K562 (cell line): Measurements from ENCODE around the gene GPR3. TPM values are rescaled to one million over a fixed set of nuclear protein-coding genes. Genes with fewer than 3 reads are reported as not detected.

ENCODE experiments used
- CEBPG ChIP-seq, 3 experiments: fragments of 200-800 bp in 1 of 3; sonication (Bioruptor generic) in 1 of 3; sonication (generic) in 1 of 3; formaldehyde crosslinking in 1 of 3; IDR thresholded peaks in 2 of 3; conservative IDR thresholded peaks in 1 of 3; 2 replicates each; pipeline versions ENCODE4 v1.6.1 to v1.8.0; 2016 to 2022; ENCODE audit warnings: missing compliant biosample characterization in 2 of 3, missing genetic modification characterization in 2 of 3, mild to moderate bottlenecking in 1 of 3, missing genetic modification reagents in 1 of 3
- CHD4 ChIP-seq: fragments of 200-600 bp; sonication (generic); IDR thresholded peaks from 3 replicates; pipeline ENCODE4 v1.6.1; 2012; ENCODE audit warnings: low read depth, mild to moderate bottlenecking, mixed read lengths, low read length, inconsistent platforms; ENCODE audit not compliant: insufficient read depth, insufficient replicate concordance, poor library complexity, severe bottlenecking
- EHMT2 ChIP-seq: fragments of 450-650 bp; IDR thresholded peaks from 2 replicates; pipeline ENCODE4 v1.6.1; 2018; ENCODE audit warnings: antibody characterized with exemption
- ETV5 ChIP-seq: sonication (generic); formaldehyde crosslinking; IDR thresholded peaks from 2 replicates; pipeline ENCODE4 v1.4.0; 2020; ENCODE audit warnings: low read depth, mild to moderate bottlenecking, missing genetic modification reagents
- NFYB ChIP-seq: IDR thresholded peaks from 2 replicates; pipeline ENCODE4 v1.6.1; 2011; ENCODE audit warnings: mild to moderate bottlenecking, moderate library complexity; ENCODE audit not compliant: insufficient read length; ENCODE audit errors: extremely low read depth
- NRF1 ChIP-seq, 2 experiments: fragments of 450-650 bp; IDR thresholded peaks in 1 of 2; conservative IDR thresholded peaks in 1 of 2; 2 replicates each; pipeline ENCODE4 v1.6.1; 2014; ENCODE audit warnings: mild to moderate bottlenecking in 2 of 2
- SMAD3 ChIP-seq: fragments of 450-650 bp; formaldehyde crosslinking; conservative IDR thresholded peaks from 2 replicates; pipeline ENCODE4 v1.4.0; 2020; ENCODE audit warnings: mild to moderate bottlenecking
- ZFX ChIP-seq: sonication (generic); formaldehyde crosslinking; IDR thresholded peaks from 2 replicates; pipeline ENCODE4 v1.8.0; 2022; ENCODE audit warnings: mild to moderate bottlenecking, missing genetic modification reagents, moderate library complexity
- ZNF232 ChIP-seq: sonication (generic); formaldehyde crosslinking; IDR thresholded peaks from 2 replicates; pipeline ENCODE4 v1.8.0; 2022; ENCODE audit warnings: mild to moderate bottlenecking, missing genetic modification reagents
- ZNF354B ChIP-seq: fragments of 250-450 bp; sonication (Bioruptor Pico); IDR thresholded peaks from 2 replicates; pipeline ENCODE4 v1.4.0; 2020
- ZNF589 ChIP-seq: fragments of 200-800 bp; sonication (Bioruptor generic); IDR thresholded peaks from 2 replicates; pipeline ENCODE4 v1.6.1; 2016; ENCODE audit warnings: low read depth, missing genetic modification characterization, missing compliant biosample characterization
- polyA plus RNA-seq, 8 experiments: library from polyadenylated mRNA; depleted of rRNA in 4 of 8; stranded (reverse) in 5 of 8; unstranded in 3 of 8; fragments of >200 nt; fragmentation: Nextera tagmentation in 2 of 8; fragmentation: Illumina TruSeq in 1 of 8; extraction: Ambion mirVana in 2 of 8; extraction: Trizol in 1 of 8; gene quantifications; 2 replicates each; pipeline versions ENCODE4 v1.2.1 to v1.2.3, GENCODE V29; 2011 to 2014; ENCODE audit warnings: inconsistent platforms in 1 of 8, missing spikeins in 1 of 8
- total RNA-seq, 7 experiments: library from RNA; depleted of rRNA in 6 of 7; stranded (reverse); fragments of >200 nt in 6 of 7; fragmentation: Illumina TruSeq in 2 of 7; extraction: Trizol in 2 of 7; gene quantifications; 2 replicates each; pipeline versions ENCODE4 v1.2.1 to v1.2.3, GENCODE V29; 2011 to 2021; ENCODE audit warnings: low replicate concordance in 1 of 7
- TF ChIP-seq, protein P1 (sequence below): fragments of 150-350 bp; IDR thresholded peaks from 2 replicates; pipeline ENCODE4 v1.6.1; 2014; ENCODE audit warnings: low read depth, mild to moderate bottlenecking, low read length, borderline replicate concordance
- TF ChIP-seq, protein P2 (sequence below): fragments of 450-650 bp; formaldehyde crosslinking; IDR thresholded peaks from 2 replicates; pipeline ENCODE4 v1.4.0; 2020; ENCODE audit warnings: mild to moderate bottlenecking, mixed read lengths
- TF ChIP-seq, protein P3 (sequence below): fragments of 200-800 bp; sonication (Bioruptor generic); IDR thresholded peaks from 2 replicates; pipeline ENCODE4 v1.6.1; 2016; ENCODE audit warnings: missing genetic modification characterization, missing compliant biosample characterization
- TF ChIP-seq, protein P4 (sequence below): sonication (generic); formaldehyde crosslinking; IDR thresholded peaks from 2 replicates; pipeline ENCODE4 v1.8.1; 2022; ENCODE audit warnings: missing genetic modification reagents

Gene GPR3
- total and polyA plus RNA-seq, 9 of the 15 experiments (the other 6 are each of a cell fraction or from before 2014, with no cell fraction given) = 0.24 to 11.5 (median 3.7) TPM

DNA sequence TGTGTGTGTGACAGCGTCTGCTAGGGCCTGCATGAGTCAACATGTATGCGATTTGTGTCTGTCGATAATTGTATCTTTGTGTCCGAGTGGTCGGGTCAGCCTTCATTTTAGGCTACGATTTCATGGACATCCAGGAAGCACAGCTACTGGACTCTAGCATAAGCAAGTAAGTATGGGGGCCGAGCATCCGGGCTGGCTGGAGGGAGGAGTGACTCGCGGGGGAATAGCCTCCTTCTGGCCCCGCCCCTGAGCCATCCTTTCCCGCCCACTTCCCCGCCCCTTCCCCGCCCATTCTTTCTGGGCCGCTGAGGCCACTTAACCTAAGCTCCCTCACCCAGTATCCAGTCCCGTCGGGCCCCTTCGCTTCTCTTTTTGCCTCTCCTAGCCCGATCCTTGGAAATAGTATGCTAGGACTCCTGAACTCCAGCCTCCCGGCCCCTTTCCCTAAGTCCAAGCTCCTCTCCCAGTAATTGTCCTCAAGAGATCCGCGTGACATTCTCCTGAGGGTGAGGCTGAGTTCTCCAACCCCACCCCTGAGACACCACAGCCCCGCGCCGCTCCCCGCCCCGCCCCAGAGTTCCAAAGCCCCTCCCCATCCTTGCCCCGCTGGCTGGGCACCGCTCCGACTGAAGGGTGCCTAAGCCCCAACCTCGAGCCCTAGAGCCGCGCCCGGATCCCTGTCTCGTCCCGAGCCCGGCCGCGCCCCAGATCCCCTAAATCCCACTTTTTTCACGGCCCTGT lies 26.9 kb upstream of the GPR3 start (continued):
- TF ChIP-seq, protein P1, sequence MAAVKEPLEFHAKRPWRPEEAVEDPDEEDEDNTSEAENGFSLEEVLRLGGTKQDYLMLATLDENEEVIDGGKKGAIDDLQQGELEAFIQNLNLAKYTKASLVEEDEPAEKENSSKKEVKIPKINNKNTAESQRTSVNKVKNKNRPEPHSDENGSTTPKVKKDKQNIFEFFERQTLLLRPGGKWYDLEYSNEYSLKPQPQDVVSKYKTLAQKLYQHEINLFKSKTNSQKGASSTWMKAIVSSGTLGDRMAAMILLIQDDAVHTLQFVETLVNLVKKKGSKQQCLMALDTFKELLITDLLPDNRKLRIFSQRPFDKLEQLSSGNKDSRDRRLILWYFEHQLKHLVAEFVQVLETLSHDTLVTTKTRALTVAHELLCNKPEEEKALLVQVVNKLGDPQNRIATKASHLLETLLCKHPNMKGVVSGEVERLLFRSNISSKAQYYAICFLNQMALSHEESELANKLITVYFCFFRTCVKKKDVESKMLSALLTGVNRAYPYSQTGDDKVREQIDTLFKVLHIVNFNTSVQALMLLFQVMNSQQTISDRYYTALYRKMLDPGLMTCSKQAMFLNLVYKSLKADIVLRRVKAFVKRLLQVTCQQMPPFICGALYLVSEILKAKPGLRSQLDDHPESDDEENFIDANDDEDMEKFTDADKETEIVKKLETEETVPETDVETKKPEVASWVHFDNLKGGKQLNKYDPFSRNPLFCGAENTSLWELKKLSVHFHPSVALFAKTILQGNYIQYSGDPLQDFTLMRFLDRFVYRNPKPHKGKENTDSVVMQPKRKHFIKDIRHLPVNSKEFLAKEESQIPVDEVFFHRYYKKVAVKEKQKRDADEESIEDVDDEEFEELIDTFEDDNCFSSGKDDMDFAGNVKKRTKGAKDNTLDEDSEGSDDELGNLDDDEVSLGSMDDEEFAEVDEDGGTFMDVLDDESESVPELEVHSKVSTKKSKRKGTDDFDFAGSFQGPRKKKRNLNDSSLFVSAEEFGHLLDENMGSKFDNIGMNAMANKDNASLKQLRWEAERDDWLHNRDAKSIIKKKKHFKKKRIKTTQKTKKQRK = no peak
- no peak for TF ChIP-seq CEBPG (CRISPR knock-in tag; IDR thresholded peaks at IDR 0.05)
- TF ChIP-seq CEBPG (tag; conservative IDR thresholded peaks at IDR 0.05 in 1 of 2, IDR thresholded peaks at IDR 0.05 in 1 of 2) = no peak
- TF ChIP-seq, protein P2, sequence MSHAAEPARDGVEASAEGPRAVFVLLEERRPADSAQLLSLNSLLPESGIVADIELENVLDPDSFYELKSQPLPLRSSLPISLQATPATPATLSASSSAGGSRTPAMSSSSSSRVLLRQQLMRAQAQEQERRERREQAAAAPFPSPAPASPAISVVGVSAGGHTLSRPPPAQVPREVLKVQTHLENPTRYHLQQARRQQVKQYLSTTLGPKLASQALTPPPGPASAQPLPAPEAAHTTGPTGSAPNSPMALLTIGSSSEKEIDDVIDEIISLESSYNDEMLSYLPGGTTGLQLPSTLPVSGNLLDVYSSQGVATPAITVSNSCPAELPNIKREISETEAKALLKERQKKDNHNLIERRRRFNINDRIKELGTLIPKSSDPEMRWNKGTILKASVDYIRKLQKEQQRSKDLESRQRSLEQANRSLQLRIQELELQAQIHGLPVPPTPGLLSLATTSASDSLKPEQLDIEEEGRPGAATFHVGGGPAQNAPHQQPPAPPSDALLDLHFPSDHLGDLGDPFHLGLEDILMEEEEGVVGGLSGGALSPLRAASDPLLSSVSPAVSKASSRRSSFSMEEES (CRISPR knock-in tag) = no peak
- TF ChIP-seq, protein P3, sequence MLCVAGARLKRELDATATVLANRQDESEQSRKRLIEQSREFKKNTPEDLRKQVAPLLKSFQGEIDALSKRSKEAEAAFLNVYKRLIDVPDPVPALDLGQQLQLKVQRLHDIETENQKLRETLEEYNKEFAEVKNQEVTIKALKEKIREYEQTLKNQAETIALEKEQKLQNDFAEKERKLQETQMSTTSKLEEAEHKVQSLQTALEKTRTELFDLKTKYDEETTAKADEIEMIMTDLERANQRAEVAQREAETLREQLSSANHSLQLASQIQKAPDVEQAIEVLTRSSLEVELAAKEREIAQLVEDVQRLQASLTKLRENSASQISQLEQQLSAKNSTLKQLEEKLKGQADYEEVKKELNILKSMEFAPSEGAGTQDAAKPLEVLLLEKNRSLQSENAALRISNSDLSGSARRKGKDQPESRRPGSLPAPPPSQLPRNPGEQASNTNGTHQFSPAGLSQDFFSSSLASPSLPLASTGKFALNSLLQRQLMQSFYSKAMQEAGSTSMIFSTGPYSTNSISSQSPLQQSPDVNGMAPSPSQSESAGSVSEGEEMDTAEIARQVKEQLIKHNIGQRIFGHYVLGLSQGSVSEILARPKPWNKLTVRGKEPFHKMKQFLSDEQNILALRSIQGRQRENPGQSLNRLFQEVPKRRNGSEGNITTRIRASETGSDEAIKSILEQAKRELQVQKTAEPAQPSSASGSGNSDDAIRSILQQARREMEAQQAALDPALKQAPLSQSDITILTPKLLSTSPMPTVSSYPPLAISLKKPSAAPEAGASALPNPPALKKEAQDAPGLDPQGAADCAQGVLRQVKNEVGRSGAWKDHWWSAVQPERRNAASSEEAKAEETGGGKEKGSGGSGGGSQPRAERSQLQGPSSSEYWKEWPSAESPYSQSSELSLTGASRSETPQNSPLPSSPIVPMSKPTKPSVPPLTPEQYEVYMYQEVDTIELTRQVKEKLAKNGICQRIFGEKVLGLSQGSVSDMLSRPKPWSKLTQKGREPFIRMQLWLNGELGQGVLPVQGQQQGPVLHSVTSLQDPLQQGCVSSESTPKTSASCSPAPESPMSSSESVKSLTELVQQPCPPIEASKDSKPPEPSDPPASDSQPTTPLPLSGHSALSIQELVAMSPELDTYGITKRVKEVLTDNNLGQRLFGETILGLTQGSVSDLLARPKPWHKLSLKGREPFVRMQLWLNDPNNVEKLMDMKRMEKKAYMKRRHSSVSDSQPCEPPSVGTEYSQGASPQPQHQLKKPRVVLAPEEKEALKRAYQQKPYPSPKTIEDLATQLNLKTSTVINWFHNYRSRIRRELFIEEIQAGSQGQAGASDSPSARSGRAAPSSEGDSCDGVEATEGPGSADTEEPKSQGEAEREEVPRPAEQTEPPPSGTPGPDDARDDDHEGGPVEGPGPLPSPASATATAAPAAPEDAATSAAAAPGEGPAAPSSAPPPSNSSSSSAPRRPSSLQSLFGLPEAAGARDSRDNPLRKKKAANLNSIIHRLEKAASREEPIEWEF (CRISPR knock-in tag) = no peak
- TF ChIP-seq CHD4 = no peak
- no peak for TF ChIP-seq ZNF589 (CRISPR knock-in tag)
- no peak for TF ChIP-seq ZFX (CRISPR knock-in tag)
- no peak for TF ChIP-seq ZNF232 (CRISPR knock-in tag)
- no peak for TF ChIP-seq EHMT2
- TF ChIP-seq SMAD3 (CRISPR knock-in tag) = no peak
- TF ChIP-seq, protein P4, sequence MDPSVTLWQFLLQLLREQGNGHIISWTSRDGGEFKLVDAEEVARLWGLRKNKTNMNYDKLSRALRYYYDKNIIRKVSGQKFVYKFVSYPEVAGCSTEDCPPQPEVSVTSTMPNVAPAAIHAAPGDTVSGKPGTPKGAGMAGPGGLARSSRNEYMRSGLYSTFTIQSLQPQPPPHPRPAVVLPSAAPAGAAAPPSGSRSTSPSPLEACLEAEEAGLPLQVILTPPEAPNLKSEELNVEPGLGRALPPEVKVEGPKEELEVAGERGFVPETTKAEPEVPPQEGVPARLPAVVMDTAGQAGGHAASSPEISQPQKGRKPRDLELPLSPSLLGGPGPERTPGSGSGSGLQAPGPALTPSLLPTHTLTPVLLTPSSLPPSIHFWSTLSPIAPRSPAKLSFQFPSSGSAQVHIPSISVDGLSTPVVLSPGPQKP (CRISPR knock-in tag) = no peak
- peak; percentile 80; the same call in 1 of the 2 replicates for TF ChIP-seq ETV5 (CRISPR knock-in tag)
- no peak for TF ChIP-seq NFYB
- TF ChIP-seq NRF1 (conservative IDR thresholded peaks at IDR 0.05 in 1 of 2, IDR thresholded peaks at IDR 0.05 in 1 of 2) = no peak
- no peak for TF ChIP-seq ZNF354B (CRISPR knock-in tag)
